Measurements from ENCODE around the gene MICA.

DNA sequence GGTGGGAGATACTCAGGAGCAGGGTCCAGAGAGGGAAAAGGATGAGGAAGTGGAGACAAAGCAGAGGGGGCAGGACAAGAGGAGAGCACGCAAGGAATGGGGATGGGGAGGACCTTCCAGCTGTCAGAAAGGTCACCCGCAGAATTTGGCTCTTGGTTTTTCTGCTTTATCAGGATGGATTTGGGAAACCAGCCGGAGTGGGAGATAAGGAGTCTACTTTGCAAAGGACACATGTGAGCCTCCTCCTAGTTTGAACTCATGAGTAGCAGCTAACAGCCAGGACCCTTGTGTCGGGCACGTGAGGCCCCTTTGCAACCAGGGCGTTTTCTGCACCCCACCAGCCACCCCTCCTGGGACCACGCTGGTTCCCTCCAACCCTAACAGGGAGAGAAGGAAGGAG is 7.6 kb upstream of the MICA start:
- TF ChIP-seq JUND (IDR thresholded peaks at IDR 0.05) (no peak), CTCF (IDR thresholded peaks at IDR 0.05) (no peak), FOXJ3 (CRISPR knock-in tag; IDR thresholded peaks at IDR 0.05) (no peak), TAF1 (IDR thresholded peaks at IDR 0.05; ENCODE audit: borderline replicate concordance, low read depth, low read length) (no peak), NRF1 (IDR thresholded peaks at IDR 0.05; ENCODE audit: low read depth, low read length) (no peak), MXI1 (IDR thresholded peaks at IDR 0.05; ENCODE audit: low read depth, low read length) (no peak), YY1 (IDR thresholded peaks at IDR 0.05; ENCODE audit: low read depth) (no peak), RAD21 (IDR thresholded peaks at IDR 0.05; ENCODE audit: low read length) (no peak), SMC3 (IDR thresholded peaks at IDR 0.05; ENCODE audit: low read depth, low read length) (no peak), ELF1 (IDR thresholded peaks at IDR 0.05) (no peak), EP300 (IDR thresholded peaks at IDR 0.05; ENCODE audit: borderline replicate concordance in 1 of 2, low read depth in 1 of 2, low read length in 1 of 2) (no peak), POLR2AphosphoS5 (IDR thresholded peaks at IDR 0.05; ENCODE audit: low read depth, low read length) (no peak), EZH2phosphoT487 (IDR thresholded peaks at IDR 0.05; ENCODE audit: borderline replicate concordance, low read depth) (no peak)
- TF ChIP-seq, protein P1, sequence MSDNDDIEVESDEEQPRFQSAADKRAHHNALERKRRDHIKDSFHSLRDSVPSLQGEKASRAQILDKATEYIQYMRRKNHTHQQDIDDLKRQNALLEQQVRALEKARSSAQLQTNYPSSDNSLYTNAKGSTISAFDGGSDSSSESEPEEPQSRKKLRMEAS (IDR thresholded peaks at IDR 0.05; ENCODE audit: low read depth), result no peak
